Measurements from ENCODE around the gene TEX38.

DNA sequence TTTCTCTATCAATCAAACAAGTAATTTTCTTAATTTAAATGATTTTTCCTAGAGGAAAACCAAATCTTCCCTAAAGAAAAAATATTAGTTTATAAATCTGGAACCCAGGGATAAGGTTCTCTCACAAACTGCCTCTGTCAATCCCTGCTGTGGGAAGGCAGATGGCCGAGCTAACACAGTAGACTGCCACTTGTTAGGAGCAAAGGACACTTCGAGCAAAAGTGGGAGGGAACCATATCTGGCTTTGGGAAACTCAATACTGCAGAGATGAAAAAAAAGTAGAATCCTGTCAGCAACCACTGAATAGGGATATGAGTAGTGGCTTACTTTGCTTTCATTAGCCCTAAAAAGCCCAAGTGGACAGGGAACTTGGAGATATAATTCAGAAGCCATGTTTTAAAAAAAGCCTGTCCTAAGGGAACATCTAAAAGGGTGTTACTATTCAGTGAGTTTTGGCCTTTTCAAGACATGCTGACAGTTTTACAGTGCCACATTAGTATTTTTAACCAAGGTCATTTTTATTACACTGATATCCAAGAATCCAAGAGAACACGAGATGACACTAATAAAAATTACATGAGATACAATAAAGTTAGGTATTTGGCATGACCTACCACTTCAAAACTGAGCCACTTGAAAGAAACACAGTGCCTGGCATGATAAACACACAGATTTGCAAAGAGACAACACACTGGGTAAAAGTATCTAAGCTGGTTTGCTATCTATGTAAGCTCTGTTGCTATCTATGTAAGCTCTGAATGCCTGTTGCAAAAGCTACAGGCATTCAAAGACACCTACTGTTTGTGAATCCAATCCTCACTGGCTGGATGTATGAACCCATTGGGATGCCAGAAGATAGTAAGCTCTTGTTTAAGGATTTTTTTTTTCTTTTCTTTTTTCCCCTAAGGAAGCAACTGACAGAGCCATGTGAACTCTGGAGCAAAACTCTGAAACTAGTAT lies 21.4 kb downstream of the TEX38 start:
- no peak for TF ChIP-seq POLR2A (IDR thresholded peaks at IDR 0.05; ENCODE audit: borderline replicate concordance, extremely low read depth, insufficient read depth, insufficient read length)
- TF ChIP-seq, protein P1, sequence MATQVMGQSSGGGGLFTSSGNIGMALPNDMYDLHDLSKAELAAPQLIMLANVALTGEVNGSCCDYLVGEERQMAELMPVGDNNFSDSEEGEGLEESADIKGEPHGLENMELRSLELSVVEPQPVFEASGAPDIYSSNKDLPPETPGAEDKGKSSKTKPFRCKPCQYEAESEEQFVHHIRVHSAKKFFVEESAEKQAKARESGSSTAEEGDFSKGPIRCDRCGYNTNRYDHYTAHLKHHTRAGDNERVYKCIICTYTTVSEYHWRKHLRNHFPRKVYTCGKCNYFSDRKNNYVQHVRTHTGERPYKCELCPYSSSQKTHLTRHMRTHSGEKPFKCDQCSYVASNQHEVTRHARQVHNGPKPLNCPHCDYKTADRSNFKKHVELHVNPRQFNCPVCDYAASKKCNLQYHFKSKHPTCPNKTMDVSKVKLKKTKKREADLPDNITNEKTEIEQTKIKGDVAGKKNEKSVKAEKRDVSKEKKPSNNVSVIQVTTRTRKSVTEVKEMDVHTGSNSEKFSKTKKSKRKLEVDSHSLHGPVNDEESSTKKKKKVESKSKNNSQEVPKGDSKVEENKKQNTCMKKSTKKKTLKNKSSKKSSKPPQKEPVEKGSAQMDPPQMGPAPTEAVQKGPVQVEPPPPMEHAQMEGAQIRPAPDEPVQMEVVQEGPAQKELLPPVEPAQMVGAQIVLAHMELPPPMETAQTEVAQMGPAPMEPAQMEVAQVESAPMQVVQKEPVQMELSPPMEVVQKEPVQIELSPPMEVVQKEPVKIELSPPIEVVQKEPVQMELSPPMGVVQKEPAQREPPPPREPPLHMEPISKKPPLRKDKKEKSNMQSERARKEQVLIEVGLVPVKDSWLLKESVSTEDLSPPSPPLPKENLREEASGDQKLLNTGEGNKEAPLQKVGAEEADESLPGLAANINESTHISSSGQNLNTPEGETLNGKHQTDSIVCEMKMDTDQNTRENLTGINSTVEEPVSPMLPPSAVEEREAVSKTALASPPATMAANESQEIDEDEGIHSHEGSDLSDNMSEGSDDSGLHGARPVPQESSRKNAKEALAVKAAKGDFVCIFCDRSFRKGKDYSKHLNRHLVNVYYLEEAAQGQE (IDR thresholded peaks at IDR 0.05; ENCODE audit: low read depth) = no peak
- no peak for TF ChIP-seq EZH2 (IDR thresholded peaks at IDR 0.05)
- no peak for TF ChIP-seq SIN3A (IDR thresholded peaks at IDR 0.05; ENCODE audit: low read depth)
- no peak for TF ChIP-seq ATF3 (IDR thresholded peaks at IDR 0.05)
